Kidney (tissue), 14 donors: ENCODE data around the gene DAND5. TPM values are rescaled to one million over a fixed set of nuclear protein-coding genes. Genes with fewer than 3 reads are reported as not detected.

ENCODE experiments used
- DNase-seq, 5 donors: peaks; one replicate each; pipeline ENCODE4 v3.0.0-alpha.2; 2013 to 2020
- FAIRE-seq: peaks from 2 replicates; lab custom pipeline; 2012; peaks lifted over from hg19 to GRCh38; lab: Jason Lieb, UNC
- H3K27ac ChIP-seq, 2 donors: one replicate each; pipeline ENCODE4 v1.7.0; 2013; ENCODE audit warnings: low read depth in 2 of 2, low read length in 2 of 2, inconsistent platforms in 1 of 2
- H3K27me3 ChIP-seq: one replicate; pipeline ENCODE4 v1.7.1; 2013; ENCODE audit warnings: low read length, inconsistent platforms; ENCODE audit not compliant: control insufficient read depth, insufficient read depth
- H3K36me3 ChIP-seq, 3 donors: one replicate each; pipeline versions ENCODE4 v1.7.0 to v1.7.1; 2013; ENCODE audit warnings: low read length in 3 of 3, control low read depth in 1 of 3, inconsistent platforms in 1 of 3; ENCODE audit not compliant: insufficient read depth in 3 of 3, control insufficient read depth in 2 of 3
- H3K4me1 ChIP-seq, 3 donors: one replicate each; pipeline versions ENCODE4 v1.7.0 to v1.7.1; 2013; ENCODE audit warnings: low read length in 3 of 3, inconsistent platforms in 1 of 3, low read depth in 1 of 3; ENCODE audit not compliant: control insufficient read depth in 2 of 3, insufficient read depth in 2 of 3
- H3K4me3 ChIP-seq, 3 donors: one replicate each; pipeline versions ENCODE4 v1.7.0 to v1.8.1; 2013; ENCODE audit warnings: low read length in 3 of 3, control low read depth in 1 of 3, inconsistent platforms in 1 of 3
- H3K9ac ChIP-seq, 3 donors: one replicate each; pipeline versions ENCODE4 v1.7.0 to v1.7.1; 2013; ENCODE audit warnings: low read length in 3 of 3, control low read depth in 1 of 3, inconsistent platforms in 1 of 3
- H3K9me3 ChIP-seq, 3 donors: one replicate each; pipeline versions ENCODE4 v1.7.0 to v1.7.1; 2013; ENCODE audit warnings: low read length in 3 of 3, control low read depth in 1 of 3, inconsistent platforms in 1 of 3; ENCODE audit not compliant: control insufficient read depth in 2 of 3, insufficient read depth in 1 of 3
- intact Hi-C: fragments of 100-400 bp; cut with DNase I; formaldehyde crosslinking; loops from one replicate; pipeline ENCODE4 v1.11.1; 2022
- polyA plus RNA-seq: library from polyadenylated mRNA; stranded (reverse); fragments of 350-450 nt; fragmentation: Illumina TruSeq; extraction: RNeasy Lipid Tissue Mini Kit (QIAGEN cat#74804); gene quantifications from one replicate; pipeline ENCODE4 v1.2.3, GENCODE V29; 2014; ENCODE audit warnings: low read depth, low replicate concordance; ENCODE audit not compliant: insufficient read depth
- total RNA-seq: library from RNA; stranded (reverse); fragmentation: NEBNext Ultra II Directional; extraction: Animal tissue kit (Norgen Biotek cat#: 25700); gene quantifications from one replicate; pipeline ENCODE4 v1.2.1, GENCODE V29; 2021
- TF ChIP-seq, protein P1 (sequence below): IDR thresholded peaks from 3 replicates; pipeline ENCODE4 v1.5.1; 2012; ENCODE audit warnings: mild to moderate bottlenecking, moderate library complexity, borderline replicate concordance; ENCODE audit not compliant: insufficient read depth; ENCODE audit errors: extremely low read depth
- donor health status: control.
- donor health status: control.
- donor health status: control.
- donor health status: control.
- donor health status: control.
- donor health status: DM: yes; HTN: yes; CAD: no.
- donor health status: Normal renal cell carcinoma (clear cell type).

DAND5 gene
- total and polyA plus RNA-seq, 2 donors from 2014 or later: not detected

DNA sequence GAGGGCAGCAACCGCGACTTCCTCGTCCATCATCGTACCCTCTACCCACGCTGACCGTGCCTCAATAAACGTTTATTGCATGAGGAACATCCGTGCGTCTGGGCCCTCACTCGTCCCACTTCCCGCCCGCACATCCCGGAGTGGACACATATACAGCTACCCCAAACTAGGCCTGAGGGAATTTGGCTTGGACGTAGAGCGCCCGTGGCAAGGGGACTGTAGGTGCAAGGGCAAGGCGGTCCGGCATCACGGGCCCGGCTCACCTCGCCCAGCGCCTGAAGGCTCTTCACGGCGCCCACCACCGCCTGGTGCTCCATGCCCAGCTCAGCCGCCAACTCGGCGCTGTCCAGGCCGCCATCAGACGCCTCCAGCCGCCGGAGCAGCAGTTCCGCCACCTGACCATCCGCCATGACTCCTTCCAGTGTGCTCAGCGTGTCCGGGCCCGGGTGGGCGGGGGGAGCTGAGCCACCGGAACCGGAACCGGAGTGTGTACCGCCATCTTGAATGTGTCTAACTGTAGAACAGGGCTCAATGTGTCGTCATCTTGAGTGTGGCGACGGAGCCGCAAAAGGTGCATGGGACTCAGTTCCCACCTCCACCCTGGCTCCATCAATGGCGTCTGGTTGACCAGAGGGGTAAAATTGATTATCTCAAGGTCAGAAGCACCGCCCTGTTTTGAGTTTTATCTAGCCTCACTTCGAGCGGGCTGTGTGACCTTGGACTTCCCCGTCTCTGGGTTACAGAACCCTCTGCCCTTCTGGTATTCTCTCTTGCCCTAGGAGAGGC is 35.9 kb upstream of the DAND5 start, which contains the start of gene FARSA:
FARSA (minus strand) TSS at position 425 of the 786 bp plus-strand sequence; CDS start at position 410, 15 bp downstream.
- TF ChIP-seq, protein P1, sequence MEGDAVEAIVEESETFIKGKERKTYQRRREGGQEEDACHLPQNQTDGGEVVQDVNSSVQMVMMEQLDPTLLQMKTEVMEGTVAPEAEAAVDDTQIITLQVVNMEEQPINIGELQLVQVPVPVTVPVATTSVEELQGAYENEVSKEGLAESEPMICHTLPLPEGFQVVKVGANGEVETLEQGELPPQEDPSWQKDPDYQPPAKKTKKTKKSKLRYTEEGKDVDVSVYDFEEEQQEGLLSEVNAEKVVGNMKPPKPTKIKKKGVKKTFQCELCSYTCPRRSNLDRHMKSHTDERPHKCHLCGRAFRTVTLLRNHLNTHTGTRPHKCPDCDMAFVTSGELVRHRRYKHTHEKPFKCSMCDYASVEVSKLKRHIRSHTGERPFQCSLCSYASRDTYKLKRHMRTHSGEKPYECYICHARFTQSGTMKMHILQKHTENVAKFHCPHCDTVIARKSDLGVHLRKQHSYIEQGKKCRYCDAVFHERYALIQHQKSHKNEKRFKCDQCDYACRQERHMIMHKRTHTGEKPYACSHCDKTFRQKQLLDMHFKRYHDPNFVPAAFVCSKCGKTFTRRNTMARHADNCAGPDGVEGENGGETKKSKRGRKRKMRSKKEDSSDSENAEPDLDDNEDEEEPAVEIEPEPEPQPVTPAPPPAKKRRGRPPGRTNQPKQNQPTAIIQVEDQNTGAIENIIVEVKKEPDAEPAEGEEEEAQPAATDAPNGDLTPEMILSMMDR: no peak
- H3K9me3 ChIP-seq: no peaks in the 10 kb centered on the region
- intact Hi-C loops: no loop called here
- FAIRE-seq: no peak
- H3K27ac ChIP-seq: peak within 1 kb of the TSS; percentile 76 to 81
- H3K36me3 ChIP-seq: peaks cover 2 to 10% (median 6%) of the 10 kb centered on the region in 3 donors
- H3K27me3 ChIP-seq: no peaks in the 10 kb centered on the region
- peak within 1 kb of the TSS; percentile 74 to 83 (median 83) for H3K9ac ChIP-seq
- H3K4me1 ChIP-seq: peaks cover 0 to 17% (median 15%) of the 10 kb centered on the region in 3 donors
- peak; percentile 95 to 97 (median 96) for DNase-seq
- peak within 1 kb of the TSS; percentile 83 to 91 (median 87) for H3K4me3 ChIP-seq

- intact Hi-C loops: no loop called here
- TF ChIP-seq, protein P1: no peak
Observed at GRCh38 chr19:12935071-12935470, 34.3 kb upstream of the DAND5 start.

GRCh38 chr19:12936582-12936981 is 32.8 kb upstream of the DAND5 start:
- intact Hi-C loops: no loop called here
- Histone ChIP-seq H3K27ac (no peak overlapping the region), H3K4me3 (no peak overlapping the region), H3K9me3 (no peaks in the 10 kb centered on the region), H3K36me3 (peaks cover 10 to 18% (median 13%) of the 10 kb centered on the region in 3 donors), H3K9ac (no peak overlapping the region), H3K27me3 (no peaks in the 10 kb centered on the region), H3K4me1 (peaks cover 0 to 32% (median 28%) of the 10 kb centered on the region in 3 donors)
- DNase-seq: peak in 1 of 5 donors; percentile 45
- no peak for FAIRE-seq
- TF ChIP-seq, protein P1: no peak

More at GRCh38 chr19:12935071-12935470, 34.3 kb upstream of the DAND5 start:
- H3K36me3 ChIP-seq: peaks cover 0 to 12% (median 3%) of the 10 kb centered on the region in 3 donors
- H3K4me1 ChIP-seq: peaks cover 0 to 23% (median 22%) of the 10 kb centered on the region in 3 donors
- no peak for FAIRE-seq
- DNase-seq: no peak
- no peak overlapping the region for H3K9ac ChIP-seq
- no peak overlapping the region for H3K27ac ChIP-seq
- no peak overlapping the region for H3K4me3 ChIP-seq
- H3K9me3 ChIP-seq: no peaks in the 10 kb centered on the region
- H3K27me3 ChIP-seq: no peaks in the 10 kb centered on the region
